Hematopoietic multipotent progenitor cell (in vitro differentiated cells): Measurements from ENCODE around the gene C1QTNF6. TPM values are rescaled to one million over a fixed set of nuclear protein-coding genes. Genes with fewer than 3 reads are reported as not detected.
"Not testable (repeated sequence)": the region's sequence is repeated elsewhere in the genome, so short reads cannot be mapped to it uniquely, and the experiment has no call there.

ENCODE experiments used
- DNase-seq, 3 donors: peaks; one replicate each; pipeline ENCODE4 v3.0.0-alpha.2; 2011 to 2015; ENCODE audit warnings: low read depth in 2 of 3, low spot score in 2 of 3
- total RNA-seq: library from RNA; depleted of rRNA; stranded (reverse); fragments of >200 nt; gene quantifications from one replicate; pipeline ENCODE4 v1.2.3, GENCODE V29; 2012

The C1QTNF6 gene
- total RNA-seq: 1.6 TPM

GRCh38 chr22:37187891-37188761 is at the start of gene C1QTNF6:
Gene C1QTNF6 (minus strand): TSS chr22:37188247. CDS start chr22:37188213, 34 bp downstream.
- no peak for DNase-seq

GRCh38 chr22:37235897-37236607 is 48.0 kb upstream of the C1QTNF6 start:
- no peak for DNase-seq

GRCh38 chr22:37234736-37235711 is 47.0 kb upstream of the C1QTNF6 start:
- DNase-seq: no peak

- no peak for DNase-seq
Observed at GRCh38 chr22:37233751-37234631, 45.9 kb upstream of the C1QTNF6 start.

- not testable (repeated sequence) for DNase-seq
Observed at GRCh38 chr22:37233371-37233750, 45.3 kb upstream of the C1QTNF6 start.

- DNase-seq: no peak
Observed at GRCh38 chr22:37232140-37232998, 44.3 kb upstream of the C1QTNF6 start.

GRCh38 chr22:37231406-37232139 is 43.5 kb upstream of the C1QTNF6 start:
- no peak for DNase-seq

GRCh38 chr22:37230673-37231405 is 42.8 kb upstream of the C1QTNF6 start:
- no peak for DNase-seq

- DNase-seq: peak in 2 of 3 donors; percentile 93 to 94
Observed at GRCh38 chr22:37229805-37230672, 42.0 kb upstream of the C1QTNF6 start.

- no peak for DNase-seq
Observed at GRCh38 chr22:37229012-37229804, 41.2 kb upstream of the C1QTNF6 start.

- peak in 2 of 3 donors; percentile 45 to 71 for DNase-seq
Observed at GRCh38 chr22:37228106-37229011, 40.3 kb upstream of the C1QTNF6 start.

GRCh38 chr22:37226514-37226913 is 38.5 kb upstream of the C1QTNF6 start:
- DNase-seq: no peak

GRCh38 chr22:37226087-37226486 is 38.0 kb upstream of the C1QTNF6 start:
- no peak for DNase-seq

GRCh38 chr22:37225481-37225880 is 37.4 kb upstream of the C1QTNF6 start:
- DNase-seq: peak in 1 of 3 donors; percentile 44
